Neural cell (in vitro differentiated cells): ENCODE measurements around the gene PPP4R3A. TPM values are rescaled to one million over a fixed set of nuclear protein-coding genes. Genes with fewer than 3 reads are reported as not detected.
A peak's percentile ranks its signal among the peaks of the same experiment; 100 is the strongest.

ENCODE experiments used
- H2AFZ ChIP-seq: fragments of 200-600, 300-800 bp; sonication (generic), shearing (Covaris generic); 2 replicates; pipeline ENCODE4 v1.6.0; 2014; ENCODE audit warnings: low read depth, mild to moderate bottlenecking, antibody characterized with exemption, low read length, moderate library complexity
- H3F3A ChIP-seq: fragments of 200-600 bp; shearing (Covaris generic); 2 replicates; pipeline ENCODE4 v1.6.1; 2016; ENCODE audit warnings: mild to moderate bottlenecking, moderate library complexity, mixed read lengths, antibody characterized with exemption, low read length; ENCODE audit not compliant: insufficient read depth, poor library complexity, severe bottlenecking
- H3K27ac ChIP-seq: fragments of 200-600, 300-800 bp; sonication (generic), shearing (Covaris generic); 2 replicates; pipeline ENCODE4 v1.5.1; 2014; ENCODE audit warnings: mild to moderate bottlenecking, low read length, moderate library complexity
- H3K27me3 ChIP-seq: fragments of 300-800, 200-600 bp; sonication (generic), shearing (Covaris generic); 2 replicates; pipeline ENCODE4 v1.6.0; 2014; ENCODE audit warnings: mild to moderate bottlenecking, low read depth, low read length, moderate library complexity; ENCODE audit not compliant: insufficient read depth
- H3K36me3 ChIP-seq: fragments of 300-800, 200-600 bp; sonication (generic), shearing (Covaris generic); 2 replicates; pipeline ENCODE4 v1.5.1; 2014; ENCODE audit warnings: mild to moderate bottlenecking, antibody characterized with exemption, low read length, moderate library complexity; ENCODE audit not compliant: insufficient read depth
- H3K4me2 ChIP-seq: fragments of 300-800, 200-600 bp; sonication (generic), shearing (Covaris generic); 2 replicates; pipeline ENCODE4 v1.6.0; 2014; ENCODE audit warnings: mild to moderate bottlenecking, low read length
- H3K4me3 ChIP-seq: fragments of 300-800, 200-600 bp; sonication (generic), shearing (Covaris generic); 2 replicates; pipeline ENCODE4 v1.5.1; 2014; ENCODE audit warnings: mild to moderate bottlenecking, low read length, moderate library complexity
- H3K79me2 ChIP-seq: fragments of 200-600 bp; shearing (Covaris generic); replicated peaks from 2 replicates; pipeline ENCODE4 v1.6.0; 2014; ENCODE audit warnings: mild to moderate bottlenecking, low read length, moderate library complexity; ENCODE audit not compliant: insufficient read depth
- H3K9ac ChIP-seq: fragments of 300-800, 200-600 bp; sonication (generic), shearing (Covaris generic); 2 replicates; pipeline ENCODE4 v1.6.1; 2016; ENCODE audit warnings: mild to moderate bottlenecking, low read length, mixed read lengths
- H3K9me2 ChIP-seq: fragments of 200-600 bp; shearing (Covaris generic); 2 replicates; pipeline ENCODE4 v1.6.1; 2016; ENCODE audit warnings: mild to moderate bottlenecking, low read length, mixed read lengths; ENCODE audit not compliant: insufficient read depth
- H3K9me3 ChIP-seq: fragments of 200-600, 300-800 bp; sonication (generic), shearing (Covaris generic); 2 replicates; pipeline ENCODE4 v1.6.1; 2016; ENCODE audit warnings: mild to moderate bottlenecking, mixed run types, low read length, moderate library complexity, mixed read lengths
- H4K20me1 ChIP-seq: fragments of 200-600 bp; shearing (Covaris generic); 2 replicates; pipeline ENCODE4 v1.6.1; 2016; ENCODE audit warnings: mild to moderate bottlenecking, mixed run types; ENCODE audit not compliant: insufficient read depth
- CTCF ChIP-seq: fragments of 450-650 bp; IDR thresholded peaks from 2 replicates; pipeline ENCODE4 v1.5.1; 2014; ENCODE audit warnings: antibody characterized with exemption, mild to moderate bottlenecking, moderate library complexity; ENCODE audit not compliant: poor library complexity, severe bottlenecking
- EP300 ChIP-seq: fragments of 450-650 bp; conservative IDR thresholded peaks from 2 replicates; pipeline ENCODE4 v1.6.1; 2014; ENCODE audit warnings: antibody characterized with exemption, mild to moderate bottlenecking, moderate library complexity; ENCODE audit not compliant: poor library complexity, severe bottlenecking
- EZH2 ChIP-seq: fragments of 200-600, 300-800 bp; shearing (Covaris generic), sonication (generic); IDR thresholded peaks from 2 replicates; pipeline ENCODE4 v1.6.1; 2014; ENCODE audit warnings: antibody characterized with exemption, low read length, borderline replicate concordance, mild to moderate bottlenecking; ENCODE audit not compliant: insufficient read depth, poor library complexity, severe bottlenecking
- MXI1 ChIP-seq: fragments of 450-650 bp; conservative IDR thresholded peaks from 2 replicates; pipeline ENCODE4 v1.6.1; 2014; ENCODE audit warnings: antibody characterized with exemption, mild to moderate bottlenecking; ENCODE audit not compliant: poor library complexity, severe bottlenecking
- POLR2AphosphoS5 ChIP-seq: IDR thresholded peaks from 2 replicates; pipeline ENCODE4 v1.6.1; 2012
- RAD21 ChIP-seq: fragments of 450-650 bp; conservative IDR thresholded peaks from 2 replicates; pipeline ENCODE4 v1.6.1; 2014; ENCODE audit warnings: antibody characterized with exemption, mild to moderate bottlenecking, moderate library complexity
- REST ChIP-seq: IDR thresholded peaks from 2 replicates; pipeline ENCODE4 v1.6.1; 2012; ENCODE audit warnings: borderline replicate concordance
- SMC3 ChIP-seq: fragments of 450-650 bp; conservative IDR thresholded peaks from 2 replicates; pipeline ENCODE4 v1.6.1; 2014; ENCODE audit warnings: antibody characterized with exemption, mild to moderate bottlenecking, moderate library complexity; ENCODE audit not compliant: poor library complexity
- TAF1 ChIP-seq: IDR thresholded peaks from 2 replicates; pipeline ENCODE4 v1.6.1; 2012; ENCODE audit warnings: low read depth
- polyA plus RNA-seq: library from polyadenylated mRNA; depleted of rRNA; stranded (reverse); fragments of >200 nt; gene quantifications from 2 replicates; pipeline ENCODE4 v1.2.3, GENCODE V29; 2014

Gene PPP4R3A
- polyA plus RNA-seq, 1 donor from 2014 or later = 99.4 TPM

- peaks cover 13% of the 10 kb centered on the region for H4K20me1 ChIP-seq
- H3K9me3 ChIP-seq = no peaks in the 10 kb centered on the region
- no peak overlapping the region for H3K4me2 ChIP-seq
- TF ChIP-seq RAD21 = no peak
- TF ChIP-seq SMC3 = peak; percentile 13
- H2AFZ ChIP-seq = peak overlapping the region; percentile 97
- peak overlapping the region; percentile 100 for H3K27ac ChIP-seq
- H3K9ac ChIP-seq = peak overlapping the region; percentile 98
- H3K79me2 ChIP-seq = peaks cover 45% of the 10 kb centered on the region
- peaks cover 12% of the 10 kb centered on the region for H3F3A ChIP-seq
- H3K36me3 ChIP-seq = no peaks in the 10 kb centered on the region
- H3K9me2 ChIP-seq = no peaks in the 10 kb centered on the region
- no peaks in the 10 kb centered on the region for H3K27me3 ChIP-seq
- peak overlapping the region; percentile 99 for H3K4me3 ChIP-seq
Observed at GRCh38 chr14:91509878-91510170, 286 bp downstream of the PPP4R3A start.

GRCh38 chr14:91509083-91509877, 830 bp downstream of the PPP4R3A start:
- Histone ChIP-seq H3K9me2 (no peaks in the 10 kb centered on the region), H3K36me3 (no peaks in the 10 kb centered on the region), H2AFZ (no peak overlapping the region), H3K27me3 (no peaks in the 10 kb centered on the region), H3K4me2 (peak overlapping the region; percentile 80), H4K20me1 (peaks cover 13% of the 10 kb centered on the region), H3K9me3 (no peaks in the 10 kb centered on the region), H3K79me2 (peaks cover 51% of the 10 kb centered on the region), H3K9ac (peak overlapping the region; percentile 98), H3K27ac (peak overlapping the region; percentile 100), H3F3A (peaks cover 12% of the 10 kb centered on the region), H3K4me3 (peak overlapping the region; percentile 99)
- TF ChIP-seq REST = no peak

- Histone ChIP-seq H3K79me2 (peaks cover 63% of the 10 kb centered on the region), H3K4me2 (peak overlapping the region; percentile 80), H4K20me1 (peaks cover 18% of the 10 kb centered on the region), H3K27ac (no peak overlapping the region), H3K9me2 (no peaks in the 10 kb centered on the region), H3K9me3 (no peaks in the 10 kb centered on the region), H3K36me3 (no peaks in the 10 kb centered on the region), H3K4me3 (peak overlapping the region; percentile 99), H3F3A (peaks cover 12% of the 10 kb centered on the region), H3K27me3 (no peaks in the 10 kb centered on the region), H2AFZ (no peak overlapping the region), H3K9ac (peak overlapping the region; percentile 98)
- TF ChIP-seq TAF1 = no peak
- no peak for TF ChIP-seq EZH2
- no peak for TF ChIP-seq POLR2AphosphoS5
- TF ChIP-seq EP300 = no peak
- TF ChIP-seq RAD21 = no peak
- no peak for TF ChIP-seq REST
- no peak for TF ChIP-seq MXI1
- TF ChIP-seq CTCF = no peak
- TF ChIP-seq SMC3 = no peak
Observed at GRCh38 chr14:91508105-91508504, 2.0 kb downstream of the PPP4R3A start.
